ENCODE measurements around the gene RAP1GAP2.

The RAP1GAP2 gene

GRCh38 chr17:3004150-3004801 is 208.0 kb downstream of the RAP1GAP2 start:
- DNase-seq = peak; percentile 70

GRCh38 chr17:3004925-3005324 is 208.7 kb downstream of the RAP1GAP2 start:
- no peak for DNase-seq

DNA sequence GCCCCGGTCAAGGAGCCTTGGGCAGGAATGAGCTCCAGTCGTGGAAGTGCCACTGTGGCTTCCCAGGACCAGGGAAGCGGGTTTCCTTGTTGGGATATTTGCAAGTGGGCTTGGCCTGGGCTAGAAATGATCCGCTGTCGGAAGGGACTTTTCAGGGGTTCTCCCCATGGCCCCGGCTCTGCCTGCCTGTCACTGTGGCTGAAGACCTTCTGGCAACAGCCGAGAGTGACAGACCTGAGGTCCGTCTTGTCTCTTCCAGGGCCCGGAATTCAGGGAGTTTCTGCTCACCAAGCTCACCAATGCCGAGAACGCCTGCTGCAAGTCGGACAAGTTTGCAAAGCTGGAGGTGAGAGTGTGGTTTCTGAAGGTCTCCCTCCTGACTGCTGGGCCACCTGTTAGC is 209.5 kb downstream of the RAP1GAP2 start:
- no peak for DNase-seq

DNA sequence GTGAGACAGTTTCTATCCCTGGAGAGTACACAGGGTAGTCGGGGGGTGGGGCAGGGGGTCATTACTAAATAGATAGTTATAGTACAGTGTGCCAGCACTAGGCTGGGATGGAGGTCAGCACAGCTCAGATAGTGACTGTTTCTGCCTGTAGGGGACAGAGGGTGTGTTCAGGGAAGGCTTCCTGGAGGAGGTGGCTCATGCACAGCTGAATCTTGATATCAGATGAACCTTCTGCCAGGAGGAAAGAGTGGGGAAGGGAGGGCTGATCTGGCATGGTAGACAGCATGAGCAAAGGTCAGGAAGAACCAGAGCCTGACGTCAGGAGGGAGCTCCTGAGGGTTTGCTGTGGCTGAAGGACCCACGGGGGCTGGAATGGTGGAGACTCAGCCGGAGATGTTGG is 210.6 kb downstream of the RAP1GAP2 start:
- no peak for DNase-seq

- no peak for DNase-seq
Measured at GRCh38 chr17:3007651-3008121, 211.4 kb downstream of the RAP1GAP2 start.

- no peak for DNase-seq
Measured at GRCh38 chr17:3008336-3009288, 212.4 kb downstream of the RAP1GAP2 start.

GRCh38 chr17:3009411-3009920 is 213.2 kb downstream of the RAP1GAP2 start:
- DNase-seq = no peak

GRCh38 chr17:3011891-3012290 is 215.7 kb downstream of the RAP1GAP2 start:
- no peak for DNase-seq

DNA sequence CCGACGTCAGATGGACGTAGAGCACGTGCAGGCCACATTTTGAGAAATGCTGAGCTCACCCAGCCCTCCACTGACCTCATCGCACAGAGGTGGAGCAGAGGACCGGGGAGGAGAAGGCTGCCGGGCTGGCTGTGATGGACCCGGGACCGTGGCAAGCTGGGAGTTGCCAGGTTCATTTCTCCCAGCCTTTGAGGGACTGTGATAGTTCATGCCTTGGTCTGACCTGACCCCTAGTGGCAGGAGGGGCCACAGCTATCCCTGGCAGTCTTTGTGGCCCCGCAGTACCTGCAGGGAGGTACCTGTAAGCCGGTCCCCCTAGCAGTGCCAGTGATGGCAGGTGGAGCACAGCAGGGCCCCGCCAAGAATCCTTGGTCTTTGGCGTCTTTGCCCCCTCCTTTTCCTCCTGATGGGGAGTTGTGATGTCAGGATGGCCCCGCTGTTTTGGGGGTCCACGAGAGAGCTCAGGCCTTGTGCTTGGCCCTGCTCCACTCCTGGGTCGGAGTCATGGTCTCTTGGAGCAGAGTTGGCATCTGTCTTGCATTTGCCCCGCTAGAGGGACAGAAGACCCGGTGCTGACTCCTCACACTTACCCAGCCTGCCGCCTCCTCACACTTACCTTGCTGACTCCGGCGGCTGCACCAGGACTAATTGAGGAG is 216.8 kb downstream of the RAP1GAP2 start:
- DNase-seq = peak; percentile 70

- no peak for DNase-seq
Measured at GRCh38 chr17:3015890-3016289, 219.7 kb downstream of the RAP1GAP2 start.

GRCh38 chr17:3017936-3018335 is 221.7 kb downstream of the RAP1GAP2 start:
- no peak for DNase-seq

DNA sequence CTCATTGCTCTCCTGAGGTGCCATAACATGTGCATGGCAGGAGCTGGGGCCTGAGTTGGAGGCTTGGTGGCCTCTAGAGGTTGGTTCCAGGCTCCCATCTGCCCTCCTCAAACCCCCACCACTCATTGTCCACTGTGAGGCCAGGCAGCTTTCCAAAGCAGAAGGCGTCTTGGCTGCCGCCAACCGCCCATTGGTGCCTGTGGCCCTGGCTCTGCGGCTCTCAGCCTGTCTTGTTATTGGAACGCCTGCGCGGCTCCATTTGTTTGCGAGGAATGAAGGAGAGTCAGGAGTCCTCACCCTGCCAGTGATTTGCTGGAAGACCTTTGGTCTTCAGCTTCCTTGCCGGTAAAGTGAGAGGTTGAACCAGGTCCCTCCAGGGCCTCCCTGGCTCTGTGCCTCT is 223.5 kb downstream of the RAP1GAP2 start:
- no peak for DNase-seq

GRCh38 chr17:3020381-3020780 is 224.1 kb downstream of the RAP1GAP2 start:
- no peak for DNase-seq

GRCh38 chr17:3022197-3022596 is 226.0 kb downstream of the RAP1GAP2 start:
- no peak for DNase-seq

DNA sequence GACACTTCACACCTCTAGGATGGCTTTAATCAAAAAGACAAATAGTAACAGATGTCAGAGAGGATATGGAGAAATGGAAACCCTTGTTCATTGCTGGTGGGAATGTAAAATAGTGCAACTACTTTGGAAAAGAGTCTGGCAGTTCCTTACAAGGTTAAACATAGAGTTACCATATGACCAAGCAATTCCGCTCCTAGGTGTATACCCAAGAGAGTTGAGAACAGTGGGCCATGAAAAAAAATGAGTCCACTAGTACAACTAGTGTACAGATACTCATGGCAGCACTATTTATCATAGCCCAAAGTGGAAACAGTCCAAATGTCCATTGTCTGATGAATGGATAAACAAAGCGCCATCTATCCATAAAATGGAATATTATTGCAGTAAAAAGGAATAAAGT is 228.1 kb downstream of the RAP1GAP2 start:
- DNase-seq = no peak

GRCh38 chr17:3025421-3026124 is 229.3 kb downstream of the RAP1GAP2 start:
- DNase-seq = no peak

GRCh38 chr17:3026125-3026855 is 230.1 kb downstream of the RAP1GAP2 start:
- DNase-seq = no peak

DNA sequence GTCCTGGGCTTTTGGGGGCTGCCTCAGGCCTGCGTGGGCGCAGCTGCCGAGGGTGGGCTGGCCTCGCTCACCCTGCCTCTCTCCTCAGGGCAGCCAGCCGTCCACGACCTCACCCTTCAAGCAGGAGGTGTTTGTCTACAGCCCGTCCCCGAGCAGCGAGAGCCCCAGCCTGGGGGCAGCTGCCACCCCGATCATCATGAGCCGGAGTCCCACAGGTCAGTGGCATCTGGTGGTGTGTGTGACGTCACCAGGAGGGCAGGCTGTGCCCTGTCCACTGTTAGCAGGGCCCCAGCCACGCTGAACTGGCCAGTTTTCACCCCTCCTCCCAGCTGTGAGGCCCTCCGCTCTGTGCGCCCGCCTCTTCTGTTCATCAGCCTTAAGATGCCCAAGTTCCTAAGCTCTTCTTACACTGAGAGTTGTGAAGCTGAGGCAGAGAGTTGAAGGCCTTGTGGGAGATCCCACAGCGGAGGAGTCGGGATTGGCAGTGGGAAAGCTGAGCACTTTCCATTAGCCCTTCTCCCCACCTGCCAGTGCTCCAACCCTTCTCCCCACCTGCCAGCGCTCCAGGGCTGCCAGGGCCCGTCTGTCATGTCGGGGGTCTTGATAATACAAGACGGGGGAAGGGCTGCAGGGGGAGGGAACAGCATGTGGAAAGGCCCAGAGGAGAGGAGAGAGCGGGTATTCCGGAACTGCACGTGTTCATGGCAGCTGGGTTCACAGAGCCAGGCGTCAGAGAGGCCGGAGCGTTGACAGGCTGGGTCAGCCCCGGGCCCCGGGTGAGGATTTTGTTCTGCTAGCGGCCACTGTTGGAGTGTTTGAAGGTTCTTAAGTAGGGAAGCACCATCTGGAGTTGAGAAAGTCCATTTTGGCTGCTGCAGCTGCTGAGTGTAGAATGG is 230.9 kb downstream of the RAP1GAP2 start:
- no peak for DNase-seq

- DNase-seq = no peak
Measured at GRCh38 chr17:3027786-3028532, 231.7 kb downstream of the RAP1GAP2 start.
